Loucy (cell line): ENCODE measurements around the gene PRDM8.

Experiments
- CTCF ChIP-seq: fragments of 200-600 bp; sonication (generic); conservative IDR thresholded peaks from 2 replicates; pipeline ENCODE4 v1.5.1; 2014; ENCODE audit warnings: mild to moderate bottlenecking, antibody characterized with exemption, low read length
- EZH2phosphoT487 ChIP-seq: fragments of 200-600 bp; IDR thresholded peaks from 2 replicates; pipeline ENCODE4 v1.6.1; 2018; ENCODE audit warnings: antibody characterized with exemption, mild to moderate bottlenecking, moderate library complexity, borderline replicate concordance

- TF ChIP-seq CTCF (no peak), EZH2phosphoT487 (no peak)
These were observed 28.3 kb downstream of the PRDM8 start for GRCh38 chr4:80225595-80225994.
